ENCODE results near the gene SYAP1.

- TF ChIP-seq CTCF (IDR thresholded peaks at IDR 0.05): no peak
- TF ChIP-seq ZFX (IDR thresholded peaks at IDR 0.05; ENCODE audit: borderline replicate concordance): no peak
Observed at GRCh38 chrX:16750136-16750535, 30.7 kb downstream of the SYAP1 start.

All from 22Rv1 (cell line).